ENCODE data around the gene ITGAL.

The ITGAL gene

DNA sequence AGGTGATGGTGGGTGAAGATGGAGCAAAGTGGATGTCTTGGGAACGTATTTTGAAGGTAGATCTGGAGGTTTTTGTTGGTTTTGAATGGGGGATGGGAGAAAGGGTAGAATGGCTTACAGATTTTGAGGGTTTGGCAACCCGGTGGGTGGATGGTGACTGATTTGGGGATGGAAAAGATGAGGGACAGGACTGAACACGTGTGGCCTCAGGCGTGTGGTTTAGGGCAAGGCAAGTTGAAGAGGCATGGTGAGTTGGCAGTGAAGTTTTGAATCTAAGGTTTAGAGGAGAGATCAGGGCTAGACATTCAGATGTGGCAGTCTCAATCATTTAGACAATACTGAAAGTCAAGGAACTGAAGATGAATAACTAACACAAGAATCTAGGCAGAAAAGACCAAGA lies 37.7 kb upstream of the ITGAL start:
- DNase-seq, result no peak
- Histone ChIP-seq H3K36me3 (no peaks in the 10 kb centered on the region), H3K4me3 (ENCODE audit: low read depth, low read length) (no peak overlapping the region), H3K4me1 (no peaks in the 10 kb centered on the region; the same call in 1 of the 2 replicates), H3K27me3 (no peaks in the 10 kb centered on the region), H3K9me3 (no peaks in the 10 kb centered on the region)
- TF ChIP-seq, protein P1, sequence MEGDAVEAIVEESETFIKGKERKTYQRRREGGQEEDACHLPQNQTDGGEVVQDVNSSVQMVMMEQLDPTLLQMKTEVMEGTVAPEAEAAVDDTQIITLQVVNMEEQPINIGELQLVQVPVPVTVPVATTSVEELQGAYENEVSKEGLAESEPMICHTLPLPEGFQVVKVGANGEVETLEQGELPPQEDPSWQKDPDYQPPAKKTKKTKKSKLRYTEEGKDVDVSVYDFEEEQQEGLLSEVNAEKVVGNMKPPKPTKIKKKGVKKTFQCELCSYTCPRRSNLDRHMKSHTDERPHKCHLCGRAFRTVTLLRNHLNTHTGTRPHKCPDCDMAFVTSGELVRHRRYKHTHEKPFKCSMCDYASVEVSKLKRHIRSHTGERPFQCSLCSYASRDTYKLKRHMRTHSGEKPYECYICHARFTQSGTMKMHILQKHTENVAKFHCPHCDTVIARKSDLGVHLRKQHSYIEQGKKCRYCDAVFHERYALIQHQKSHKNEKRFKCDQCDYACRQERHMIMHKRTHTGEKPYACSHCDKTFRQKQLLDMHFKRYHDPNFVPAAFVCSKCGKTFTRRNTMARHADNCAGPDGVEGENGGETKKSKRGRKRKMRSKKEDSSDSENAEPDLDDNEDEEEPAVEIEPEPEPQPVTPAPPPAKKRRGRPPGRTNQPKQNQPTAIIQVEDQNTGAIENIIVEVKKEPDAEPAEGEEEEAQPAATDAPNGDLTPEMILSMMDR (IDR thresholded peaks at IDR 0.05; ENCODE audit: low read depth, low read length), result no peak

DNA sequence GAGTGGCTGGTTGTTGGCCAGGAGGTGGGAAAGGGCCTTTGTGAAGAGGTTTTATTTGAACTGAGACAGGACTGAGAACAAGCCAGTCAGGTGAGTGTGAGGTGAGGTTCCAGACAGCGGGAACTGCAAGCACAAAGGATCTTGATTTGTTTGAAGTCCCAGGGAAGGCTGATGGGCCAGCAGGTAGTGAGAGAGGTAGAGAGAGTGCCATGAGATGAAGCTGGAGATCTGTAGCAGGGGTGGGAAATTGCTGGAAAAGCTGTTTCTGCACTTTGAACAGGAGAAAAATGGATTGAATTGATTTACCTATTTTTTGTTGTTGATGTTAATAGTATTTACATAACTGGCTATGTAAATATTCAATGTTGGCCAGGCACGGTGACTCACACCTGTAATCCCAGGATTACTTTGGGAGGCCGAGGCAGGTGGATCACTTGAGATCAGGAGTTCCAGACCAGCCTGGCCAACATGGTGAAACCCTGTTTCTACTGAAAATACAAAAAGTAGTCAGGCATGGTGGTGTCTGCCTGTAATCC lies 35.0 kb upstream of the ITGAL start:
- H3K4me3 ChIP-seq (ENCODE audit: low read depth, low read length), result no peak overlapping the region
- DNase-seq, result no peak
- TF ChIP-seq, protein P1 (IDR thresholded peaks at IDR 0.05; ENCODE audit: low read depth, low read length), result no peak
- H3K9me3 ChIP-seq, result no peaks in the 10 kb centered on the region
- H3K36me3 ChIP-seq, result no peaks in the 10 kb centered on the region
- no peaks in the 10 kb centered on the region for H3K4me1 ChIP-seq
- H3K27me3 ChIP-seq, result no peaks in the 10 kb centered on the region

DNA sequence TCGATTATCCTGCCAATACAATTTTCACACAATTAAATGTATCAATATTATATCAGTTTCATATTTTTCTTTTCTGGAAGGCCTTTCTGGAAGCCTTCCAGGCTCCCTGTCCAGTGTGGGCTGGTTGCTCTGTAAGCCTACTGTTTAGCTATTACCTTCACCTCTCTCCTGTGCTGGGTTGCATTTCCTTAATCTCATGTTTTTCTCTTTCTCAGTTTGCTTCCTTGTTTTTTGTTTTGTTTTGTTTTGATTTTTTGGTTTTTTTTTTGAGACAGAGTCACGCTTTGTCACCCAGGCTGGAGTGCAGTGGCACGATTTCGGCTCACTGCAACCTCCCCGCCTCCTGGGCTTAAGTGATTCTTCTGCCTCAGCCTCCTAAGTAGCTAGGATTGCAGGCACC lies 33.7 kb upstream of the ITGAL start:
- Histone ChIP-seq H3K36me3 (peaks cover 3% of the 10 kb centered on the region), H3K4me1 (no peaks in the 10 kb centered on the region), H3K9me3 (no peaks in the 10 kb centered on the region; the same call in 1 of the 2 replicates), H3K27me3 (no peaks in the 10 kb centered on the region), H3K4me3 (ENCODE audit: low read depth, low read length) (no peak overlapping the region)
- TF ChIP-seq, protein P1 (IDR thresholded peaks at IDR 0.05; ENCODE audit: low read depth, low read length), result no peak
- no peak for DNase-seq

DNA sequence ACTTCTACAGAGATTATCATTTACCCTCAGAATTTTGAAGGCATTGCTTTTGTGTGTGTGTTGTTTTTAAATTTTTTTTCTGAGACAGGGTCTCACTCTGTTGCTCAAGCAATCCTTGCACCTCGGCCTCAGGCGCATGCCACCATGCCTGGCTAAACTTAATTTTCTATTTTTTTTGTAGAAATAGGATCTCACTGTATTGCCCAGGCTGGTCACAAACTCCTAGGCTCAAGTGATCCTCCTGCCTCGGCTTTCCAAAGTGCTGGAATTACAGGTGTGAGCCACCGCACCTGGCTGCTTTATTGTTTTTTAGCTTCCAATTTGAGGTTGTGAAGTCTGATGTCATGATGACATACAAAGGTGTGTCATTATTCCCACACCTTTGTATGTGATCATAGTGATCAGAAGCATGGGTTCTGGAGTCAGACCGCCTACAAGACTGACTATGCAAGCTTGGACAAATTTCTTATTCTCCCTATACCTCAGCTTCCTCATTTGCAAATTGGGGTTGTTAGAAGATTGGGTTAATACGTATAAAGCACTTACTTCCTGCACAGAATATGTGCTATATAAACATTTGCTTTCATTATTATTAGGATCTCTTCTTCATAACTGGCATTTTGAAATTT lies 32.7 kb upstream of the ITGAL start:
- no peaks in the 10 kb centered on the region; the same call in 1 of the 2 replicates for H3K9me3 ChIP-seq
- TF ChIP-seq, protein P1 (IDR thresholded peaks at IDR 0.05; ENCODE audit: low read depth, low read length), result no peak

DNA sequence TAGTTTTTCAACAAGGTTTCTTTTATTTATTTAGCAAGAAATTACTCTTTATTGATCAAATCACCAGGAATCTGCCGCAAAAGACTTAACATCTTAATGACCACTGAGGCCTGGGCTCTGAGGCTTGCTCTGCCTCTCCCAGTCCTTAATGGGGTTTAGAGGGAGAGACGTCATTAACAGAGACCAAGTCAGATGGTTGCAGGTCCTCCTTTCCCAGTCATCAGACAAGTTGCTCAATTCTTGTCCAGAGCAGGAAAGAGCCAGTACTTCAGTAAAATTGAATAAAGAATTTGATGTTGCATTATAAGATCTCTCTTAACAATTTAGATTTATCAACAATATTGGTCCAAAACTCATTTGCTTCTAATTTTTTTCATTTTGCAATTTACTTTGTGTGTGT lies 28.9 kb upstream of the ITGAL start:
- Histone ChIP-seq H3K4me3 (ENCODE audit: low read depth, low read length) (no peak overlapping the region), H3K4me1 (no peaks in the 10 kb centered on the region), H3K9me3 (no peaks in the 10 kb centered on the region; the same call in 1 of the 2 replicates), H3K27me3 (no peaks in the 10 kb centered on the region), H3K36me3 (peaks cover 10% of the 10 kb centered on the region)
- no peak for DNase-seq
- TF ChIP-seq, protein P1 (IDR thresholded peaks at IDR 0.05; ENCODE audit: low read depth, low read length), result no peak

More for the DNA sequence above, 32.7 kb upstream of the ITGAL start:
- Histone ChIP-seq H3K27me3 (no peaks in the 10 kb centered on the region), H3K4me3 (ENCODE audit: low read depth, low read length) (no peak overlapping the region), H3K4me1 (no peaks in the 10 kb centered on the region), H3K36me3 (peaks cover 10% of the 10 kb centered on the region)
- no peak for DNase-seq
